H9 (cell line): Measurements from ENCODE around the gene F2RL3. TPM values are rescaled to one million over a fixed set of nuclear protein-coding genes. Genes with fewer than 3 reads are reported as not detected.

Experiments used
- DNase-seq: peaks from one replicate; pipeline ENCODE4 v3.0.0-alpha.2; 2017
- H2AFZ ChIP-seq: one replicate; pipeline ENCODE4 v1.6.1; 2013; ENCODE audit warnings: mild to moderate bottlenecking, low read length, control low read depth, moderate library complexity
- H2AK5ac ChIP-seq: 2 replicates; pipeline ENCODE4 v1.6.1; 2013; ENCODE audit warnings: low read length, control low read depth, mixed read lengths; ENCODE audit not compliant: insufficient read length
- H2BK120ac ChIP-seq: one replicate; pipeline ENCODE4 v1.6.1; 2013; ENCODE audit warnings: low read depth, mild to moderate bottlenecking, low read length, control low read depth, inconsistent platforms; ENCODE audit not compliant: poor library complexity, severe bottlenecking
- H2BK12ac ChIP-seq: 2 replicates; pipeline ENCODE4 v1.6.1; 2013; ENCODE audit warnings: low read length, control low read depth, mixed read lengths, low read depth; ENCODE audit not compliant: insufficient read length
- H2BK15ac ChIP-seq: 2 replicates; pipeline ENCODE4 v1.6.1; 2013; ENCODE audit warnings: low read depth, low read length, control low read depth
- H2BK20ac ChIP-seq: one replicate; pipeline ENCODE4 v1.6.1; 2013; ENCODE audit warnings: low read depth, mild to moderate bottlenecking, low read length, control low read depth, inconsistent platforms; ENCODE audit not compliant: poor library complexity, severe bottlenecking
- H2BK5ac ChIP-seq: 2 replicates; pipeline ENCODE4 v1.6.1; 2013; ENCODE audit warnings: low read length, control low read depth, mixed read lengths; ENCODE audit not compliant: insufficient read length
- H3K14ac ChIP-seq: 2 replicates; pipeline ENCODE4 v1.6.1; 2013; ENCODE audit warnings: low read length, control low read depth; ENCODE audit not compliant: insufficient read depth
- H3K18ac ChIP-seq: 2 replicates; pipeline ENCODE4 v1.6.1; 2013; ENCODE audit warnings: low read depth, mild to moderate bottlenecking, mixed read lengths, low read length, control low read depth; ENCODE audit not compliant: insufficient read length
- H3K23ac ChIP-seq: 2 replicates; pipeline ENCODE4 v1.6.1; 2013; ENCODE audit warnings: low read length, control low read depth, mixed read lengths, low read depth; ENCODE audit not compliant: insufficient read length
- H3K23me2 ChIP-seq: 2 replicates; pipeline ENCODE4 v1.6.1; 2013; ENCODE audit warnings: low read depth, mild to moderate bottlenecking, mixed read lengths, low read length, control low read depth; ENCODE audit not compliant: insufficient read length, poor library complexity, severe bottlenecking
- H3K27ac ChIP-seq: 2 replicates; pipeline ENCODE4 v1.5.1; 2013; ENCODE audit warnings: low read length, control low read depth, mixed read lengths, low read depth; ENCODE audit not compliant: insufficient read length
- H3K27me3 ChIP-seq: 2 replicates; pipeline ENCODE4 v1.6.1; 2013; ENCODE audit warnings: low read length, control low read depth, inconsistent platforms; ENCODE audit not compliant: insufficient read depth
- H3K4ac ChIP-seq: 2 replicates; pipeline ENCODE4 v1.6.1; 2013; ENCODE audit warnings: low read depth, mild to moderate bottlenecking, control low read depth, inconsistent platforms, low read length, moderate library complexity
- H3K4me1 ChIP-seq: 2 replicates; pipeline ENCODE4 v1.6.1; 2013; ENCODE audit warnings: low read length, control low read depth, inconsistent platforms; ENCODE audit not compliant: insufficient read depth
- H3K4me2 ChIP-seq: 2 replicates; pipeline ENCODE4 v1.6.1; 2013; ENCODE audit warnings: low read length, control low read depth, mixed read lengths; ENCODE audit not compliant: insufficient read length, insufficient read depth
- H3K56ac ChIP-seq: 2 replicates; pipeline ENCODE4 v1.6.1; 2013; ENCODE audit warnings: low read depth, mild to moderate bottlenecking, mixed read lengths, low read length, control low read depth; ENCODE audit not compliant: insufficient read length
- H3K79me1 ChIP-seq: 2 replicates; pipeline ENCODE4 v1.6.1; 2013; ENCODE audit warnings: low read depth, mild to moderate bottlenecking, moderate library complexity, low read length, control low read depth, inconsistent platforms; ENCODE audit not compliant: insufficient read depth, poor library complexity, severe bottlenecking
- H3K79me2 ChIP-seq: 2 replicates; pipeline ENCODE4 v1.6.1; 2013; ENCODE audit warnings: low read length, control low read depth, inconsistent platforms; ENCODE audit not compliant: insufficient read depth
- H3K9ac ChIP-seq: 2 replicates; pipeline ENCODE4 v1.6.1; 2013; ENCODE audit warnings: low read length, control low read depth, mixed read lengths; ENCODE audit not compliant: insufficient read length; ENCODE audit errors: extremely low read depth
- H3K9me3 ChIP-seq: one replicate; pipeline ENCODE4 v1.6.1; 2013; ENCODE audit warnings: low read depth, low read length, inconsistent platforms; ENCODE audit not compliant: control insufficient read depth
- H3T11ph ChIP-seq: one replicate; pipeline ENCODE4 v1.6.1; 2013; ENCODE audit warnings: mild to moderate bottlenecking, low read length, control low read depth, inconsistent platforms
- H4K20me1 ChIP-seq: one replicate; pipeline ENCODE4 v1.6.1; 2013; ENCODE audit not compliant: control insufficient read depth, insufficient read length, insufficient read depth
- H4K5ac ChIP-seq: 2 replicates; pipeline ENCODE4 v1.6.1; 2013; ENCODE audit warnings: low read depth, mild to moderate bottlenecking, mixed read lengths, low read length, control low read depth; ENCODE audit not compliant: insufficient read length
- H4K8ac ChIP-seq: replicated peaks from 2 replicates; pipeline ENCODE4 v1.6.1; 2013; ENCODE audit warnings: low read length, control low read depth, mixed read lengths, low read depth; ENCODE audit not compliant: insufficient read length
- H4K91ac ChIP-seq: 2 replicates; pipeline ENCODE4 v1.6.1; 2013; ENCODE audit warnings: low read depth, mild to moderate bottlenecking, moderate library complexity, mixed read lengths, low read length, control low read depth; ENCODE audit not compliant: insufficient read length
- H3K27ac Mint-ChIP-seq, 3 experiments: 2 replicates in 2 of 3; 3 replicates in 1 of 3; pipeline ENCODE4 v1.8.0; 2020 to 2021; ENCODE audit warnings: mixed read lengths in 3 of 3, mild to moderate bottlenecking in 1 of 3, moderate library complexity in 1 of 3
- H3K27me3 Mint-ChIP-seq: 2 replicates; pipeline ENCODE4 v1.8.0; 2021; ENCODE audit warnings: low read depth, mild to moderate bottlenecking, moderate library complexity, mixed read lengths
- H3K36me3 Mint-ChIP-seq, 3 experiments: 2 replicates in 2 of 3; 3 replicates in 1 of 3; pipeline ENCODE4 v1.8.0; 2020 to 2021; ENCODE audit warnings: low read depth in 3 of 3, mixed read lengths in 3 of 3; ENCODE audit not compliant: insufficient read depth in 1 of 3
- H3K4me1 Mint-ChIP-seq, 2 experiments: 2 replicates each; pipeline ENCODE4 v1.8.0; 2020; ENCODE audit warnings: mixed read lengths in 2 of 2
- H3K4me3 Mint-ChIP-seq, 2 experiments: 2 replicates in 1 of 2; 3 replicates in 1 of 2; pipeline ENCODE4 v1.8.0; 2020 to 2021; ENCODE audit warnings: mild to moderate bottlenecking in 2 of 2, mixed read lengths in 2 of 2, moderate library complexity in 1 of 2
- H3K9me3 Mint-ChIP-seq, 2 experiments: 2 replicates in 1 of 2; 3 replicates in 1 of 2; pipeline ENCODE4 v1.8.0; 2020; ENCODE audit warnings: mild to moderate bottlenecking in 2 of 2, mixed read lengths in 2 of 2, moderate library complexity in 1 of 2
- WGBS: extraction: QIAGEN DNeasy Blood & Tissue Kit; methylation state at CpG from one replicate; pipeline ENCODE4 v1.1.7; 2013; ENCODE audit warnings: missing lambda C conversion rate, low lambda C conversion rate, mixed read lengths; ENCODE audit not compliant: insufficient read length; ENCODE audit errors: extremely low coverage; 5-methylcytosine and 5-hydroxymethylcytosine counted together
- total RNA-seq: library from RNA; stranded (reverse); gene quantifications from 2 replicates; pipeline ENCODE4 v1.2.1, GENCODE V29; 2021
- TF ChIP-seq, protein P1 (sequence below): fragments of 200-600 bp; sonication (generic); conservative IDR thresholded peaks from 3 replicates; pipeline ENCODE4 v1.8.0; 2021; ENCODE audit warnings: antibody characterized with exemption, mild to moderate bottlenecking

The F2RL3 gene
- total RNA-seq, 1 experiment from 2014 or later = not detected

DNA sequence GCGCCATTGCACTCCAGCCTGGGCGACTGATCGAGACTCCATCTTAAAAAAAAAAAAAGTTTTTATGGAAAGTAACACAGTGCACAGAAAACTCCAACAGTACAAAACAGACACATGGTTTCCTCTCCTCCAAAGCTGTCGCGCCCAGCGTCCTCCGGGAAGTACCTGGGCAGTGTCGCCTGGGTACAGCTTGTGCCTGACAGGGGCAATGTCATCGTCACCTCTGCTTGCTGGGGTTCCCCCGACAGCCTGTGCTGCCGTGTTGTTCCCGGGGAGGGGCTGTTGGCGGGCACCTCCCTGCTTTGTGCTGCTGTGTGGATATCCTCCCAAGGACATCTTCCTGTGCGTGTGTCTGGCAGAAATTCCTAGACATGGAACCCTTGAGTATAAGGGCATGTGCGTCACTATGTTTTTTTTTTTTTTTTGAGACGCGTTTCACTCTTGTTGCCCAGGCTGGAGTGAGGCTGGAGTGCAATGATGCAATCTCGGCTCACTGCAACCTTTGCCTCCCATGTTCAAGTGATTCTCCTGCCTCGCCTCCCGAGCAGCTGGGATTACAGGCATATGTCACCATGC lies 2.4 kb upstream of the F2RL3 start:
- H2BK15ac ChIP-seq = no peak overlapping the region
- peaks cover 17% of the 10 kb centered on the region in 2 experiments for H3K9me3 Mint-ChIP-seq
- no peaks in the 10 kb centered on the region for H3K27me3 ChIP-seq
- H3K4me1 ChIP-seq = no peaks in the 10 kb centered on the region
- no peak overlapping the region for H2AK5ac ChIP-seq
- TF ChIP-seq, protein P1, sequence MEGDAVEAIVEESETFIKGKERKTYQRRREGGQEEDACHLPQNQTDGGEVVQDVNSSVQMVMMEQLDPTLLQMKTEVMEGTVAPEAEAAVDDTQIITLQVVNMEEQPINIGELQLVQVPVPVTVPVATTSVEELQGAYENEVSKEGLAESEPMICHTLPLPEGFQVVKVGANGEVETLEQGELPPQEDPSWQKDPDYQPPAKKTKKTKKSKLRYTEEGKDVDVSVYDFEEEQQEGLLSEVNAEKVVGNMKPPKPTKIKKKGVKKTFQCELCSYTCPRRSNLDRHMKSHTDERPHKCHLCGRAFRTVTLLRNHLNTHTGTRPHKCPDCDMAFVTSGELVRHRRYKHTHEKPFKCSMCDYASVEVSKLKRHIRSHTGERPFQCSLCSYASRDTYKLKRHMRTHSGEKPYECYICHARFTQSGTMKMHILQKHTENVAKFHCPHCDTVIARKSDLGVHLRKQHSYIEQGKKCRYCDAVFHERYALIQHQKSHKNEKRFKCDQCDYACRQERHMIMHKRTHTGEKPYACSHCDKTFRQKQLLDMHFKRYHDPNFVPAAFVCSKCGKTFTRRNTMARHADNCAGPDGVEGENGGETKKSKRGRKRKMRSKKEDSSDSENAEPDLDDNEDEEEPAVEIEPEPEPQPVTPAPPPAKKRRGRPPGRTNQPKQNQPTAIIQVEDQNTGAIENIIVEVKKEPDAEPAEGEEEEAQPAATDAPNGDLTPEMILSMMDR = no peak
- H3K4me3 Mint-ChIP-seq = no peak overlapping the region
- H3K79me1 ChIP-seq = no peaks in the 10 kb centered on the region
- H3K4me2 ChIP-seq = no peak overlapping the region
- H3K56ac ChIP-seq = no peak overlapping the region
- H4K8ac ChIP-seq = no peak overlapping the region
- no peak overlapping the region for H3K9ac ChIP-seq
- H3K18ac ChIP-seq = no peak overlapping the region
- H2AFZ ChIP-seq = no peak overlapping the region
- H2BK12ac ChIP-seq = no peak overlapping the region
- no peak overlapping the region; a peak in 1 of 7 replicates for H3K27ac Mint-ChIP-seq
- H3K27me3 Mint-ChIP-seq = peaks cover 5% of the 10 kb centered on the region; the same call in 1 of the 2 replicates
- no peak overlapping the region for H4K5ac ChIP-seq
- H3K36me3 Mint-ChIP-seq = peaks cover 8 to 13% (median 13%) of the 10 kb centered on the region in 3 experiments
- H3K23ac ChIP-seq = no peak overlapping the region
- H4K91ac ChIP-seq = no peak overlapping the region
- no peaks in the 10 kb centered on the region; a peak in 1 of 4 replicates for H3K4me1 Mint-ChIP-seq
- H3K9me3 ChIP-seq = peaks cover 10% of the 10 kb centered on the region
- no peak for DNase-seq
- no peaks in the 10 kb centered on the region for H3K23me2 ChIP-seq
- H2BK120ac ChIP-seq = no peak overlapping the region
- H4K20me1 ChIP-seq = no peaks in the 10 kb centered on the region
- H3K79me2 ChIP-seq = no peaks in the 10 kb centered on the region
- no peak overlapping the region for H2BK5ac ChIP-seq
- H3K27ac ChIP-seq = no peak overlapping the region
- no peak overlapping the region for H3K14ac ChIP-seq
- no peak overlapping the region for H2BK20ac ChIP-seq
- WGBS = no CpG with 5 or more reads among the region's 20 CpGs
- H3T11ph ChIP-seq = no peak overlapping the region
- H3K4ac ChIP-seq = no peak overlapping the region
